Gastroesophageal sphincter (tissue), 2 donors: ENCODE results near the gene IFRD1.

Source experiments
- EP300 ChIP-seq: sonication (generic); formaldehyde crosslinking; IDR thresholded peaks from one replicate; pipeline ENCODE4 v1.6.1; 2017; ENCODE audit warnings: antibody characterized with exemption, mild to moderate bottlenecking
- POLR2A ChIP-seq, 2 donors: fragments of 450-650 bp; IDR thresholded peaks; one replicate each; pipeline ENCODE4 v1.6.1; 2017; ENCODE audit warnings: antibody characterized with exemption in 2 of 2, mild to moderate bottlenecking in 2 of 2, moderate library complexity in 1 of 2

- TF ChIP-seq POLR2A (IDR thresholded peaks at IDR 0.05), result no peak
- TF ChIP-seq EP300, result no peak
These were observed 43.0 kb upstream of the IFRD1 start for GRCh38 chr7:112407261-112407660.
